GM18505 (cell line): Measurements from ENCODE around the gene FBXL22.
"Not testable (repeated sequence)": the region's sequence is repeated elsewhere in the genome, so short reads cannot be mapped to it uniquely, and the experiment has no call there.

ENCODE experiments used
- ATAC-seq: cut with Tn5 transposase; IDR thresholded peaks from one replicate; pipeline ENCODE4 v1.9.1; 2021; ENCODE audit not compliant: unreplicated experiment
- POLR2A ChIP-seq: IDR thresholded peaks from 4 replicates; pipeline ENCODE4 v1.6.1; 2011; ENCODE audit warnings: borderline replicate concordance; ENCODE audit not compliant: insufficient read depth, insufficient read length; ENCODE audit errors: extremely low read depth

Gene FBXL22

DNA sequence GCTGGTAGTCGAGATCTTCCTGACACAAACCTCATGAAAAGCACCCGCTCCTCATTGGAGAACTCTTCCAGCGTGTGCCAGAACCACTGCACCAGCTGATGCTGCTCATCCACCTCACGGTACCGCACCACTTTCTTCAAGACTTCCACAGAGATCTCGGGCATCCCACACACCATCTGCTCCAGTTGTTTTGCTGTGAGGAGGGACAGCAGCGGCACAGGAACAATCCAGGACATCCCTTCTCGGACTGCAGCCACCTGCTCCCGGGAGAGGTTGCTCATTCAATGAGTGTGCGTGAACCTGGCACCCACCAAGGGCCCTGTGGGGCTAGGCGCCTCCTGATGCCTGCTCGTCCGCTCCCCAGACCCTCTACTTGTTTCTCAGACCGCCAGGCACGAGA, 15.1 kb downstream of the FBXL22 start:
- no peak for ATAC-seq
- TF ChIP-seq POLR2A, result no peak

DNA sequence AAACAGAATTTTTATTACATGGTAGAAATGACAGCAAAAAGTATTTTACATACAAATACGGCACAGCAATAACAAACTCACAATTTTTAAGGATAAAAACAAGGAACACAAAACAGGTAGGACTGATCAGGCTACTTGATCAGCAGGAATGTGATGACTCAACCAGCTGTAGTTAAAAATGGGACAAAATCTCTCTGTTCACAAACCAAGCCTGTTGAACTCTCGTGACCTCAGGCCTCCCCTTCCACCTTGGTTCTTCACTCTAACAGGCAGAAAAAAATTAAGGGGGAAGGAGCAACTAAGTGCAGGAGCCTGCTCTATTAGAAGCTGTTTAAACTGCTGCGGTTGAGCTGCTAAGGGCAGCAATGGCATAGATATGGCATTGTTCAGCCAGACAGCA, 18.7 kb downstream of the FBXL22 start:
- TF ChIP-seq POLR2A, result no peak
- no peak for ATAC-seq

DNA sequence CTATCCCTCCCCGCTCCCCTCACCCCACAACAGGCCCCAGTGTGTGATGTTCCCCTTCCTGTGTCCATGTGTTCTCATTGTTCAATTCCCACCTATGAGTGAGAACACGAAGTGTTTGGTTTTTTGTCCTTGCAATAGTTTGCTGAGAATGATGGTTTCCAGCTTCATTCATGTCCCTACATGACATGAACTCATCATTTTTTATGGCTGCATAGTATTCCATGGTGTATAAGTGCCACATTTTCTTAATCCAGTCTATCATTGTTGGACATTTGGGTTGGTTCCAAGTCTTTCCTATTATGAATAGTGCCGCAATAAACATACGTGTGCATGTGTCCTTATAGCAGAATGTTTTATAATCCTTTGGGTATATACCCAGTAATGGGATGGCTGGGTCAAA, 20.0 kb downstream of the FBXL22 start:
- ATAC-seq, result not testable (repeated sequence)

DNA sequence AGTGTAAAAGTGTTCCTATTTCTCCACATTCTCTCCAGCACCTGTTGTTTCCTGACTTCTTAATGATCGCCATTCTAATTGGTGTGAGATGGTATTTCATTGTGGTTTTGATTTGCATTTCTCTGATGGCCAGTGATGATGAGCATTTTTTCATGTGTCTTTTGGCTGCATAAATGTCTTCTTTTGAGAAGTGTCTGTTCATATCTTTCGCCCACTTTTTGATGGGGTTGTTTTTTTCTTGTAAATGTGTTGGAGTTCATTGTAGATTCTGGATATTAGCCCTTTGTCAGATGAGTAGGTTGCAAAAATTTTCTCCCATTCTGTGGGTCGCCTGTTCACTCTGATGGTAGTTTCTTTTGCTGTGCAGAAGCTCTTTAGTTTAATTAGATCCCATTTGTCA, 20.4 kb downstream of the FBXL22 start:
- not testable (repeated sequence) for ATAC-seq

DNA sequence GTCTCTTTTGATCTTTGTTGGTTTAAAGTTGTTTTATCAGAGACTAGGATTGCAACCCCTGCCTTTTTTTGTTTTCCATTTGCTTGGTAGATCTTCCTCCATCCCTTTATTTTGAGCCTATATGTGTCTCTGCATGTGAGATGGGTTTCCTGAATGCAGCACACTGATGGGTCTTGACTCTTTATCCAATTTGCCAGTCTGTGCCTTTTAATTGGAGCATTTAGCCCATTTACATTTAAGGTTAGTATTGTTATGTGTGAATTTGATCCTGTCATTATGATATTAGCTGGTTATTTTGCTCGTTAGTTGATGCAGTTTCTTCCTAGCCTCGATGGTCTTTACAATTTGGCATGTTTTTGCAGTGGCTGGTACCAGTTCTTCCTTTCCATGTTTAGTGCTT, 23.6 kb downstream of the FBXL22 start:
- ATAC-seq, result not testable (repeated sequence)

DNA sequence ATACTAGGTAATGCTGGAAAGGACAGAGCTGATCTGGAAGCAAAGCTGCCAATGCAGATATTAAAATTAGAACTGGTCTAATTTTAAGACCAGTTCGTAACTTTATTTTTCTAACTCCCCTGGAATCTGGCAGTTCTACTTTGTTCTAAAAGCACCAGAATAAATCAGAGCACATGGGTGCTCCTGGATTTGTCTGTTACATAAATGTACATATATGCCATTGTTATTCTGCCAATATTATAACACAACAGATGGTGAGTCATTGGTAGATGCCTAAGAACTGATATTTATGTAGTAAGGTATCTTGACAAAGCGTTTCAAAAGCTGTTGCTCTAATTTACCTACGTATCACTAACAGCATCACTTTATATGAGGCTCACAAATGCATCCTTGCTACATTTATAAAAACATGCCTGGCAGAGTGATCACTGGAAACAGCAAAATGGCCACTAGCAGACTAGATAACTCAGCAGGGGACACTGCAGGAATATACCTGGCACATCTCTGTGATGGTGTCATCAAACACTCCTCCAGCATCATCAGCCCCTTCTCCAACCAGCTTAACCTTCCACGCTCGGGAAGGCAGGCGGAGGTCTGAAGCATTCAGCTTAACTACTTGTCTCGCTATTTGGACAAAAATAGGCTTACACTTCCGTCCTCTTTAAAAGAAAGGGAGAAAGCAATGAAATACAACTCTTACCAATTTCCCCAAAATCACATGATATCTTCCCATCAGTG, 26.2 kb downstream of the FBXL22 start:
- no peak for ATAC-seq
- TF ChIP-seq POLR2A, result no peak

DNA sequence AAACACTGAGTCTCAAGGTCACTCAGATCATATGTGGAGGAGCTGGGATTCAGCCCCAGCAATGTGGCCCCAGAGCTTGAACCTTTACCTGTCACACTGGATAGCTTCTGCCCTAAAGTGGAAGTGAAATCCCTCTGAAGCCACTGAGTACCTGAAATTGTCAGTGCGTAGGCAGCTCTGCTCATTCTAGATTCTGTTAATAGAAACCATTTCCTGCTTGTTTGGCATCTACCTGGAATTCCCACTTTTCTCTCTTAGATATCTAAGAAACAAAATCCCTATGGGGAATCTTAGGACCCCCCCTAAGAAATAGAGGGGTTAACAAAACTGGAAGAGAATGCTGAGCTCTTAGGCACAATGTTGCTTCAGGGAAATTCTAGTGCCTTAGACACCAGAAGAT, 29.8 kb downstream of the FBXL22 start:
- no peak for ATAC-seq

DNA sequence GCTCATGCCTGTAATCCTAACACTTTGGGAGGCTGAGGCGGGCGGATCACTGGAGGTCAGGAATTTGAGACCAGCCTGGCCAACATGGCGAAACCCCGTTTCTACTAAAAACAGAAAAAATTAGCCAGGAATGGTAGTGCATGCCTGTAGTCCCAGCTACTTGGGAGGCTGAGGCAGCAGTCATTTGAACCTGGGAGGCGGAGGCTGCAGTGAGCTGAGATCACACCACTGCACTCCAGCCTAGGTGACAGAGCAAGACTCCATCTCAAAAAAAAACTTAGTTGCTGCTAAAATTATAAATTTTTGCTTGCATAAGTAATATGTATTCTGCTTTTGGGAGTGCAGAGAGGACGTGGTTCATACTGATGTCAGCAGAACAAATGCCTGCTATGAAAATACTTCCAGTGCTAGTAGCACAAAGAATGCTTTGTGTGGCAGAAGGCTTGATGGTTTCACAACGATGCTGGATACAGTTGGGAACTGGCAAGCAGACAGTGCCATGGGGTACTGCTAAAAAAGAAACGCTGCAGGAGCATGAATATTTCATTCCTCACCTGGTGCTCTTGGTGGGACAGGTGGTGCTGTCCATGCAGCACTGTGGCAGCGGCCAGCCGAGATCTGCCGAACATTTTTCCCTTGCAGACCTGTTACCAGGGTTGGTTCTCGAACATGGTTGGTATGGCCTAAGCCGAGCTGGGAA, 31.1 kb downstream of the FBXL22 start:
- ATAC-seq, result no peak

More for the DNA sequence above, 29.8 kb downstream of the FBXL22 start:
- no peak for TF ChIP-seq POLR2A

DNA sequence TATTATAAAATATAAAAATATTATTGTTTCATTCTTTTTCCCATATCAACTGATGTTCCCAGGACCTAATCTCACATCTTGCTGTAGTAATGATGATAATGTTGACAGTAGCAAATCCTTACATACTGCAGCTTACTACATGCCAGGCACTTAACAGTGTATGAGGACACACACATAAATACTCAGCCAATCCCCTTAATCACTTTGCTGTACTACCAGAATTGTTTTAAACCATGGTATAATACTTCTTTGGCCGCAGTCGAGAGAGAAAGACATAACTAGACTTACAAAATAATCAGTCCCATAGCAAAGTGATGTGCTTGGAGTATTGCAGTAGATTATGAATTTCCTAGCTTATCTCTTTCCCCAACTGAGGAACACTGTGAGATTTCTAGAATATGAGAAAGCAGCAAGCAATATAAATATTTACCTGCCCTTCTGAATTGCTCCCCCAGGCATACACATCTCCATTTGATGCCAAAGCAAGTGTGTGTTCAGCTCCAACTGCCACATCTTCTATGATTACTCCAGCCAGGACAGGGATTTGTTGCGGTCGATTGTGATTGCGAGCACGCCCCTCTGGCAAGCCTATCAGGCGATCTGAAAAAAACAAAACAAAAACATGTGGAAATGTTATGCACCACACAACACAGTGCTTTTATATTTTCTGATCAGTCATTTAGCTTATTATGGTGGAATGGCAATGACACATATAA, 33.0 kb downstream of the FBXL22 start:
- TF ChIP-seq POLR2A, result no peak
- ATAC-seq, result no peak

More for the DNA sequence above, 31.1 kb downstream of the FBXL22 start:
- TF ChIP-seq POLR2A, result no peak

DNA sequence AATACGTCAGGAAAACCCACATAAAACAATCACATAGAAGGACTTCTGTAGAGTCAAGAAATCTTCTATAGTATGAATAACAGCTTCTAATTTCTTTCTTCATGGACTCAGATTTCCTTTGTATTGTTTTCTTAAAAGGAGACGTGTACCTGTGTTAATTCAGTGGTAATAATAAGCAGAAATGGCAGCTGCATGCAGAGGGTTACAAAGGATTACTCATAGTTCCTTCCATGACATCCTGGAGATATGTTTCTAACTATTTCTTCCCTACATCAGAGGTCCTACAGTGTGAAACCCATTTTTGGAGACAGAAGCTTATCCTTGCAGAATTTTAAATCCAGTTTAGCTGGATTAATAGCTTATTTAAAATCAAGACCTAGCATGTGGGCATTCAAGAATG, 36.1 kb downstream of the FBXL22 start:
- no peak for TF ChIP-seq POLR2A
- ATAC-seq, result no peak

DNA sequence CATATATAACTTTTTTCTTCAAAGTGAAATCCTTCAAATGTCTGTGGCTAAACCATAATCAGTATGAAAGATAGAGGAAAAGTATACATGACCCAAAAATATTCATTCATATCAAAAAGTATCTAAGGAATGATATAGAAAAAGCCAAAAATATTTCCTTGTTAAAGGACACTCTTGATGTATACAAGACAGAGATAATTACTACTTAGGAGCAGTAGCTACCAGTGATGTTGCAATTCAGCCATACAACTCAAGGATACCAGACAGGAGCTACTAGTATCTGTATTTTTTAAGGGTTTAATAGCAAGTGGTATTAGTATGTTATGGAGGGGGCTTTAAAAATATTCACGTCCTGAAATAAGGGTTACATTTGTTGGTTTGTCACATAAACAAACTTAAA, 37.0 kb downstream of the FBXL22 start:
- no peak for TF ChIP-seq POLR2A
- ATAC-seq, result no peak

DNA sequence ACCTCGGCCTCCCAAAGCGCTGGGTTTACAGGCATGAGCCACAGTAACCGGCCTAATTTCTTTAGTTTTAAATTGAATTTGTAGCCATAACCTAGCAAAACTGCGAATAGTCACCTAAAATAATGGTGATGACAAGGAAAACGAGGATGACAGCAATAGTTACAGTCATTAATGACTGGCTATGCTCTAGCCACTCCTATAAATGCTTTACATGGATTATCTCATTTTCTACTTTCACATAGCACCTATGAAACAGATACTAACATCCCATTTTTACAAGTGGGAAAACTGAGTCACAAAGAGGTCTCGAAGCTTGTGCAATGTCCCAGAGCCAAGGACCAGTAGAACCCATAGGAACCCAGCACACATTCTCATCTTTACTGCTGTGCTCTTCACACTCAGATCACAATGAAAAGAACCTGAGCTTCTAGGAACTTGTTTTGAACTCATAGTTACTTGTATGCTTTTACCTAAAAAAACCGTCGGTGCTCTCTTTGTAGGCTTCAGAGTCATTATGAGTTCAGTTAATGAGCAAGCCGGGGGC, 39.4 kb downstream of the FBXL22 start:
- TF ChIP-seq POLR2A, result no peak
- ATAC-seq, result no peak

DNA sequence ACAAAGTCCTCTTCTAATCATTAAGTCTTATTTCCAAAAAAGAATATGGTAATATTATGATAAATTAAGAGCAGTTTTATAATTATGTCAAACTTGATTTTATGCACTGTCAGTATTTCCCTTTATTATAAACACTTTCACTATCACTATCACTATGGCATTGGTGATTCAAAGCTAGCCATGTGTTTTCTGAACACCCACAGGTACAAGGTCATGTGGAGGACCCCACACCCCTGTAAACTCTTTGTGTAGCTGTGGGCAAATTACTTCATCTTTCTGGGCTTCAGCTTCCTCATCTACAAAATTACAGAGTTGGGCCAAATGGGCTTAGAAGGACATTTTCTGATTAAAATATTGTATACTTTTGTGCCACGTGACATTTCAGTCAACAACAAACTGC, 41.7 kb downstream of the FBXL22 start:
- TF ChIP-seq POLR2A, result no peak
- ATAC-seq, result no peak

DNA sequence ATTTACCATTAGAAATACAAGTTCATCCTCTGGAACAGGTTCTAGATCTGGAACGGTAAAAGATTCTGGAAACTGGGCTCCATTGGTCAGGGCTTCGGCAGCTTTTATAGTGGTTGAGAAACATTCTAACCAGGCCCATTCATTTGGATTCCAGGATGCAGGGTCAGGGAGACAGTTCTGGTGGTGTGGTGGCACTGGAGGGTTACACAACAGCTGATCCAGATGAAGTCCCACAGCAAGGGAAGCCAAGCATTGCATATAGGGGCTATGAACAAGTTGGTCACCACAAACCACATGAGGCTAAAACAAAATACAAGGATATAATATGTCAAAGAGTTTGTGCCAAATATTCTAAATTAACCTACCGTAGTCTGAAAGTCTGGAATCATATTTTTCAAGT, 43.0 kb downstream of the FBXL22 start:
- no peak for TF ChIP-seq POLR2A
- no peak for ATAC-seq
